Endometrium (tissue), 2 donors: ENCODE data around the gene LUC7L.
"Not testable (repeated sequence)": the region's sequence is repeated elsewhere in the genome, so short reads cannot be mapped to it uniquely, and the experiment has no call there.

Experiments used
- FAIRE-seq: peaks from 2 replicates; lab custom pipeline; 2012; peaks lifted over from hg19 to GRCh38; lab: Jason Lieb, UNC
- donor health status: control.
- donor health status: control.

LUC7L gene

GRCh38 chr16:164827-165538 lies 64.3 kb downstream of the LUC7L start:
- no peak for FAIRE-seq

- not testable (repeated sequence) for FAIRE-seq
Observed at GRCh38 chr16:164134-164823, 65.0 kb downstream of the LUC7L start.

GRCh38 chr16:163696-164095 lies 65.6 kb downstream of the LUC7L start:
- not testable (repeated sequence) for FAIRE-seq

- not testable (repeated sequence) for FAIRE-seq
Observed at GRCh38 chr16:163139-163538, 66.1 kb downstream of the LUC7L start.

- no peak for FAIRE-seq
Observed at GRCh38 chr16:162271-162991, 66.8 kb downstream of the LUC7L start.

GRCh38 chr16:160691-161190 lies 68.5 kb downstream of the LUC7L start:
- no peak for FAIRE-seq

- FAIRE-seq, result not testable (repeated sequence)
Observed at GRCh38 chr16:160242-160641, 69.0 kb downstream of the LUC7L start.

GRCh38 chr16:159136-159849 lies 70.0 kb downstream of the LUC7L start:
- no peak for FAIRE-seq

GRCh38 chr16:155031-155398 lies 74.2 kb downstream of the LUC7L start:
- no peak for FAIRE-seq

GRCh38 chr16:154217-155030 lies 74.8 kb downstream of the LUC7L start:
- FAIRE-seq, result no peak

- not testable (repeated sequence) for FAIRE-seq
Observed at GRCh38 chr16:153550-154216, 75.6 kb downstream of the LUC7L start.

- FAIRE-seq, result not testable (repeated sequence)
Observed at GRCh38 chr16:153129-153521, 76.1 kb downstream of the LUC7L start.

- FAIRE-seq, result no peak
Observed at GRCh38 chr16:152141-153128, 76.8 kb downstream of the LUC7L start, which contains the start of gene HBZ. TSS of gene HBZ (plus strand) at chr16:152644. CDS start at chr16:152910, 266 bp downstream.

- FAIRE-seq, result no peak
Observed at GRCh38 chr16:149024-149660, 80.1 kb downstream of the LUC7L start.

GRCh38 chr16:146646-147045 lies 82.6 kb downstream of the LUC7L start:
- no peak for FAIRE-seq

- no peak for FAIRE-seq
Observed at GRCh38 chr16:144797-145252, 84.4 kb downstream of the LUC7L start.

GRCh38 chr16:143456-143855 lies 85.8 kb downstream of the LUC7L start:
- no peak for FAIRE-seq

- FAIRE-seq, result no peak
Observed at GRCh38 chr16:143047-143446, 86.2 kb downstream of the LUC7L start.
